Gastroesophageal sphincter (tissue), 3 donors: Measurements from ENCODE around the gene CHRNA3.

Experiments used
- POLR2A ChIP-seq, 2 donors: fragments of 450-650 bp; IDR thresholded peaks; one replicate each; pipeline ENCODE4 v1.6.1; 2017; ENCODE audit warnings: antibody characterized with exemption in 2 of 2, mild to moderate bottlenecking in 2 of 2, moderate library complexity in 1 of 2
- TF ChIP-seq, protein P1 (sequence below), 4 experiments: fragments of 200-600 bp in 2 of 4; fragments of 450-650 bp in 2 of 4; sonication (generic) in 1 of 4; IDR thresholded peaks; one replicate each; pipeline ENCODE4 v1.5.1; 2017 to 2019; ENCODE audit warnings: antibody characterized with exemption in 4 of 4, mild to moderate bottlenecking in 2 of 4, moderate library complexity in 2 of 4

GRCh38 chr15:78614021-78614420, 6.8 kb downstream of the CHRNA3 start:
- TF ChIP-seq, protein P1, sequence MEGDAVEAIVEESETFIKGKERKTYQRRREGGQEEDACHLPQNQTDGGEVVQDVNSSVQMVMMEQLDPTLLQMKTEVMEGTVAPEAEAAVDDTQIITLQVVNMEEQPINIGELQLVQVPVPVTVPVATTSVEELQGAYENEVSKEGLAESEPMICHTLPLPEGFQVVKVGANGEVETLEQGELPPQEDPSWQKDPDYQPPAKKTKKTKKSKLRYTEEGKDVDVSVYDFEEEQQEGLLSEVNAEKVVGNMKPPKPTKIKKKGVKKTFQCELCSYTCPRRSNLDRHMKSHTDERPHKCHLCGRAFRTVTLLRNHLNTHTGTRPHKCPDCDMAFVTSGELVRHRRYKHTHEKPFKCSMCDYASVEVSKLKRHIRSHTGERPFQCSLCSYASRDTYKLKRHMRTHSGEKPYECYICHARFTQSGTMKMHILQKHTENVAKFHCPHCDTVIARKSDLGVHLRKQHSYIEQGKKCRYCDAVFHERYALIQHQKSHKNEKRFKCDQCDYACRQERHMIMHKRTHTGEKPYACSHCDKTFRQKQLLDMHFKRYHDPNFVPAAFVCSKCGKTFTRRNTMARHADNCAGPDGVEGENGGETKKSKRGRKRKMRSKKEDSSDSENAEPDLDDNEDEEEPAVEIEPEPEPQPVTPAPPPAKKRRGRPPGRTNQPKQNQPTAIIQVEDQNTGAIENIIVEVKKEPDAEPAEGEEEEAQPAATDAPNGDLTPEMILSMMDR (IDR thresholded peaks at IDR 0.05): no peak
- TF ChIP-seq POLR2A (IDR thresholded peaks at IDR 0.05): no peak
